Esophagus mucosa (tissue), 1 donor: ENCODE results near the gene TMEM191B. TPM values are rescaled to one million over a fixed set of nuclear protein-coding genes. Genes with fewer than 3 reads are reported as not detected.
"Not testable (repeated sequence)": the region's sequence is repeated elsewhere in the genome, so short reads cannot be mapped to it uniquely, and the experiment has no call there.

ENCODE experiments used
- ATAC-seq: fragments of 200-7000 bp; cut with Tn5 transposase; one replicate; pipeline ENCODE4 v1.9.1; 2020
- total RNA-seq: library from RNA; stranded (reverse); gene quantifications from one replicate; pipeline ENCODE4 v1.2.4, GENCODE V29; 2023
- donor health status: DM: yes; HTN: yes; CAD: no.

TMEM191B gene
- total RNA-seq, result 3.0 TPM

DNA sequence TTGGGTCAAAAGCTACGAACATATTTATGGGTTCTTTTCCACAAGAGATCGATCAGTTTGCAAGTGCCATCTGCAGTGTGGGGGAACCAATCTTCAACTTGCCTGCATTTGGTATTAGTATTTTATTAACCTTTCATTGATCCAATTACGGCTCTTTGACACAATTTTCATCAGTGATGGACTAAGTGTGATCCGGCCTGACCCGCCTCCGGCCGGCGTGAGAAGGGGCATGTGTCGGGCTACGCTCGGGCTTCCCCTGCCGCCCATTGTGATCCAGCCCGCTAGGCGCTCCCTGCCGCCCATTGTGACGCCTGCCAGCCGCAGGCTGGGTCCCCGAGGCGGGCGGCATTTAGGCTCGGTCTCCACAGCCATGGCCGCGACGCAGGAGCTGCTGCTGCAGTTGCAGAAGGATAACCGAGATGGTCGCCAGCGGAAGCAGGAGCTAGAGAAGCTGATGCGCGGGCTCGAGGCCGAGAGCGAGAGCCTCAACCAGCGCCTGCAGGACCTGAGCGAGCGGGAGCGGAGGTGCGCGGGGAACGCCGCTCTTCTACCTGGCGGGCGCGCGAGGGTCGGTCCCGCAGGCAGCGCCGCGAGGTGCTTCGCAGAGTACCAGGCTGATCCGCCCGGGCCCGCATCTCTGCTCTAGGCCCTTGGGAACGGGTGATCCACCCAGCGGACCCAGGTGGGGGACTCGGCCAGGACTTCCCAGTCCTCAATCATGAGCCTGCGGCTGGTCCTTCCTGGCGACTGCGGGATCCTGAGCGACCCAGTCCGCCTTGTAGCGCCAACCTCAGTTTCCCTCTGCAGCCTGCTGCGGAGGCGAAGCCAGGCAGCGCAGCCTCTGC lies at the start of gene TMEM191B:
Gene TMEM191B, plus strand, starts transcription at position 51 of the 845 bp plus-strand sequence. Its CDS starts 179 bp downstream, at position 230.
- ATAC-seq, result peak; percentile 16

DNA sequence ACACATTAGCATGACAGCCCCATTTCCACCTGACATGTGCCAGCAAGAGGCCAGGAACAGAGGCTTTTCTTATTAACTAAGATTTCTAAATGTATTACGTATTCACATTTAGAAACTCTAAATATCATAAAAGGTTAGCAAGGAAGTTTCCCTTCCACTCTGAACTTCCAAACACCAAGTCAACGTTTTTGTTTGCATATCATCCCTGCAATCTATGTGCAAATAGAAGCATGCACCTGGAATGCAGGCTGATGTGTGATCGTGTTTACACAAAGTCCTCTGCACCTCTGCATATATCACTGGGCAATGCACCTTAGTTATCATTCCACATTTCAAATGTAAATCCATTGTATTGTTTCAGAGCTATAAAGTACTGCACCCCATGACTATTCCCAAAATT lies 31.4 kb upstream of the TMEM191B start:
- ATAC-seq, result not testable (repeated sequence)

DNA sequence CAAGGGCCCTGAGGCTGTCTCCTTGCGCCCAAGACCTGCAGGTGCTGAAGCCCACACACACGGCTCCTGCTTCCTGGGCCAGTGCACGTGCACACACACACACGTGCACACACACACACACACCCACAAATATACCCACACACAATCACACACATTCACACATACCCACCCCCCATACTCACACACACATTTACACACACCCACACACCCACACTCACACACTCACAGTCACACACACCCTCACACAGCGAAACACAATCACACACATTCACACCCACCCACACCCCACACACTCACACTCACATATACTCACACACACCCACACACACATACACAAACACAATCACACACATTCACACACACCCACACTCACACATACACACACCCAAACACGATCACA lies 16.3 kb upstream of the TMEM191B start:
- not testable (repeated sequence) for ATAC-seq

DNA sequence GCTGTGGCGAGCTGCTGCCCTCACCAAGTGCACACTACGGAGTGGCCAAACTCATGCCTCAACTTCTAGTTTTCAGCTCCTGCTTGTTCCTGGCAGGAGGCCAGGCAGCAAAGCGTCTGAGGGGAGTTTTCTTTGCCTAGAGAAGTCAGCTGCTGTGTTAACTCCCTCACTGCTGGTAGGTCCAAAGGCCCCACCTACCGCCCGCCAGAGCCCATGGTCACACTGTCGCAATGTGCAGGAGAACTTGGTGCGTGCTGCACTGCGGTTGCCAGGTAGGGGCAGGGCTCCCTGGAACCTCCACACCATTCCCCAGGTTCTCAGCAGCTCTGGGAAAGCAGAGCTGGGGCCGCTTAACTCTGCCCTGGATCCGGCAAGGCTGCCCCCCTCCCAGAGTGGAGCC lies 15.2 kb upstream of the TMEM191B start:
- ATAC-seq, result not testable (repeated sequence)

DNA sequence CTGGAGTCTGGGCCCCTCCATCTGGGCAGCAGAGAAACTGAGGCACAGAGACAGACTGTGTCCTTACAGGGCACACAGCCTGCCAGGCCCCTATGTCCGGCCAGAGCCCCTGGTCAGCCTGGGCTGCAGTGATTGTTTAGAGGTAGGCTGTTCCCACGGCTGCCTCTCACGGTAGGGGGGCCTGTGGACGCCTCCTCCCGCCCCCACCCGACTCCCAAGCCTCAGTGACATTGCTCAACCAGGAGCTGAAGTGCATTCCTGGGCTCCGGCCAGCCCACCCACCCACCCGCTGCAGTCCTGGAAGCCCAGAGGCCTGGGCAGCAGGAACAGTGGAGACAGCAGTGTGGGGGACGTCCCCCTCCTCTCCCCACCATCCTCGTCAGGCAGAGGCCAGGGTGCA lies 14.1 kb upstream of the TMEM191B start:
- not testable (repeated sequence) for ATAC-seq

DNA sequence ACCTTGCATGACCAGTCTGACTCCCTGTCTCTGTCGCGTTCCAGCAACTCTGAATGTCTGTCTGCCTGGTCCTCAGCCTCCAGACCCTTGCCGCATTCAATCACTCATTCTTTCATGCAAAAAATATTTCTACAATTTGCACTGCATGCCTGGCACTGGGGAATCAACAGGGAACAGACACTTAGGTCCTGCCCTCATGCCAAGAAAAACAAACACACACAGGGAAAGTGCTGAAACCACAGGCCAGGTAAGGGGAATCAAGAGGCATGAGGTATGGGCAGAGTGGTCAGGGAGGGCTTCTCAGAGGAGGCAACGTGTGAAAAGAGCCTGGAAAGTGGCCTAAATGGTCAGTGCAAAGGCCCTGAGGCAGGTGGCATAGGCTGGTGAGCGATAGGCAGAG lies 9.5 kb upstream of the TMEM191B start, which contains the start of gene GGTLC3:
Gene GGTLC3, minus strand, starts transcription at position 101 of the 400 bp plus-strand sequence. CDS start 264 bp downstream, outside the sequence.
- ATAC-seq, result not testable (repeated sequence)

DNA sequence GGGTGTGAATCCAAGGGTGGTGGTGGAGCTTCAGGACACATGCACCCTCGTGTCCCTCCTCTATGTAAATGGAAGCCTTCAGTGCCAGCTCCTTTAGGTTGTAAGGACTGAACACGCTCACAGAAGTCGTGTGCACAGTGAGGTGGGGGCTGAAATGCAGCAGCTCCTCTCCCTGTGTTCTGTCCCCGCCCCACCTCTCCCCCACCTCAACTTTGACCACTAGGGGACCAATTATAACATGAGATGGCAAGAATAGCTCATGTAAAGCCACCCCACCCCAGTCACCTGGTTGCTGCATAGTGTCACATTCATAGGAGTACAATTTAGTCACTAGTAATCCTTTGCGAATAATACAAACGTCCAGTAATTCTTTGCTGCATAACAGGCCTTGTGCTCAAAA lies 4.8 kb upstream of the TMEM191B start:
- ATAC-seq, result not testable (repeated sequence)

DNA sequence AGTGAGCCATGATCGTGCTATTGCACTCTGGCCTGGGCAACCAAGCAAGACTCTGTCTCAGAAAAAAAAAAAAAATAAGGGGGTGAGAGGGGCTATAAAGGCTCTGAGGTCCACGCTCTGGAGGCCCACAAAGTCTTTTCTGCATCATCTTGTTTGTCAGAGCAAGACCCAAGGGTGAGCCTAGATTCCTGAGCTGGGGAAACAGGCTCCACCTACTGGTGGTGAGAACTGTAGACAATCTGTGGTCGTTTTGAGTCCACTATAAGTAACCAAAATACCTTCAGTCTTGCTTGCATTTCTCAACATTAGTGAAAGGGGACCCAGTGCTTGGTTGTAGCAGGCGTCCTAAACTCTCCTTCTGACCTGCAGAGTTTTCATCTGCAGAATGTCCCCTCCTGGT lies 4.3 kb upstream of the TMEM191B start:
- peak; percentile 39 for ATAC-seq

DNA sequence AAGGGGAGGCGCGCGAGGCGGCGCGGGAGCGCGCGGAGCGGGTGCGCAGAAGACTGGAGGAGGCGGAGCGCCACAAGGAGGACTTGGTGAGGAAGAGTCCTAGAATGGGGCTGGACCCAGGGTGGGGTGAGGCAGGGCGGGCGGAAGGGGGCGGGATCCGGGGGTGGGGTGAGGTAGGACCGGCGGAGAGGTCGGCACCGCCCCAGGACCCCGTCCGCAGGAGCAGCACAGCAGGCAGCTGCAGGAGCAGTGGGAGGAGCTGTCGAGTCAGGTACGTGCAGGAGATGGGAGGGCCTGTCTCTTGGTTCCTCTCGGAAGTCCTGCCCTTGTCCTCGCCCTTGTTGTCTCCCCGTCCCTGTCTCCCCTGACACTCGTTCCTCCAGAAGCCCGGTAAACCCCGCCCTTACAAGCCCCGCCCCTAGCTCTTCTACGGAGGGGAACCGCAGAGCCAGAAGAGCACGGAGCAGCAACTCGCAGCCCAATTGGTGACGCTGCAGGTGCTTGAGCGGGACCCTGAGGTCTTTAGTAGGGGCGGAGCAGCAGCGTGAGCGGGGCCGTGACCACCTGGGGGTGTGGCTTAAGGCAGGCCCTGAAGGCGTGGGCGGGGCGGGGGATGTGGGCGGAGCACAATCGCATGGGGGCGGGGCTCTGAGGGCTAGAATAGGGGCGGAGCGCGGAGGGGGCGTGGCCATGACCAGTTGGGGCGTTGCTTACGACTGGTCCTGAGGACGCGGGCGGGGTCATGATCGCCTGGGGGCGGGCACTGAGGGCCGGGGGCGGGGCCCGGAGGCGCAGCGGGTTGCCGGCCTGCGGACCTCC lies 1.2 kb downstream of the TMEM191B start:
- peak; percentile 95 for ATAC-seq

DNA sequence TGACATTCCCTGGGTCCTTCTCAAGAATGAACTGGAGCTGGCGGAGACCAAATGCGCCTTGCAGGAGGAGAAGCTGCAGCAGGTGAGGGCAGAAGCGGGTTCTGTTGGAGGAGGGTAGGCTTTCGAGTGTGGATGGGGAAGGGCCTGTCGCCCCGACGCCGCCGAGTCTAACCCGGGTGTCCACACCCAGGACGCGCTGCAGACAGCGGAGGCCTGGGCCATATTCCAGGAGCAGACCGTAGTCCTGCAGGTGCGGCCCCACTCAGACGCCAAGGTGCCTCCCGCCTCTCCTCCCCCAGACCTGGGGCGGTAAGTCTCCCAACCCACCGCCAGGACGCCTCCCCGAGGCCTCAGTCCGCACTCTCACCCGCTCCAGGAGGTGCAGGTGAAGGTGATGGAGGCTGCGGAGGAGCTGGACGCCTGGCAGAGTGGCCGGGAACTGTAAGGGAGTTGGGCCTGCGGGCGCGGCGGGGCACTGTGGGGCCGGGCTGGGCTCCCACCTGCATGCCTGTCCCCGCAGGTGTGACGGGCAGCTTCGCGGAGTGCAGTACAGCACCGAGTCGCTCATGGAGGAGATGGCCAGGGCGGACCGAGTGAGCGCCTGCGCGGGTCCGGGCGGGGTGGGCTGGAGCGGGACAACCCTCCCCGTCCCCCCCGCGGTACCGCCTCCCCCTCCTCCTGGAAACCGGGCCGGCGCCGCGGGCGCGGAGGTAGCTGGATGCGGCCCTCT lies 2.0 kb downstream of the TMEM191B start:
- peak; percentile 33 for ATAC-seq

DNA sequence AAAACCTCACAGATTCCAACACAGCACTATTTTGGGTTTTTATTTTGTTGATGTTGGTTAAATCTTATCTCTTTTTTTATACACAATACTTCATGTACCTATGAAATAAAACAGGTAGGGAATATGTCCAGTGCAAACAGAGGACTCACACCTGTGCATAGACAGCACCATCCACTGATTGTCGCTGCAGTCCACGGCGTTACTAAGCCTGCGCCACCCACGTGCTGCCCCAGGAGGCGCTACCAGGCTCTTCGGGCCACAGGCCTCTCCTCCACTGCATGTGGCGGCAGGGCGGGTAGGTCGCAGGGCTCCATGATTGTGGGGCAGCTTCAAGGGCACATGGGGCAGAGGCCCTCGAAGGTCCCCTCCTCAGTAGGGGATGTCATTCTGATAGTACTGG lies 6.0 kb downstream of the TMEM191B start:
- ATAC-seq, result not testable (repeated sequence)

DNA sequence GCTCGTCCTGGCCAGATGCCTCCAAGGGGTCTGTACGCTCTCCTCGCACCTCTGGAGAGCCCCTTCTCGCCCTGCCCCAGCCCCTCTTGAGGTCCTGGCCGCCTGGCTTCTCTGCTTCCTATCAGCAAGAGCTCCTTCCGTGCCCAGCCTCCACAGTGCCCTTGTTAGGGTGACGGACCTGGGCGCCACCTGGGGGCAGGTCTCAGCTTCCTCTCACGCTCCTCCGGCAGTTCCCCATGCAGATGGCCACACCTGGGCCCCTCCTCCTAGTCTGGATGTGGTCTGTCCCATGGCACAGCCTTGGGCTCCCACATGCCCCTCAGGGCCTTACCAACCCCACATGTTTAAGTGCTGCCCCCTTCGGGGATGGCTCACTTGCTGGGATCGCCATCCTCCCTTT lies 6.7 kb downstream of the TMEM191B start:
- ATAC-seq, result peak; percentile 5

DNA sequence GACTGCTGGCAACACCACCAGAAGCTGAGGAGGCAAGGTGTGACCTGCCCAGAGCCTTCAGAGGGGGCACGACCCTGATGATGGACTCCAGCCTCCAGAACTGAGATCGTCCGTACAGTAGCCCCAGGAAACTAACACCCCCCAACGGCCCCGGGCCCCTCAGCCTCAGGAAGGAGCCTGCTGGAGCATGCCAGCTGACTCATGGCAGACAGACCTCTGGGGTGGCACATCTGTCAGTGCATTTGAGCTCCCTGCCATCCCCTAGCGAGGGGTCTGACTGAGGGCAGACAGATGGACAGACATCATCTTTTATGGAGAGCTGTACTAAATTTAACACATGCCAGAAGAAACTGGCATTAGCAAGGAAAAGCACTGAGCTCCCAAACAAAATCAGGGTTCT lies 12.4 kb downstream of the TMEM191B start:
- ATAC-seq, result not testable (repeated sequence)

DNA sequence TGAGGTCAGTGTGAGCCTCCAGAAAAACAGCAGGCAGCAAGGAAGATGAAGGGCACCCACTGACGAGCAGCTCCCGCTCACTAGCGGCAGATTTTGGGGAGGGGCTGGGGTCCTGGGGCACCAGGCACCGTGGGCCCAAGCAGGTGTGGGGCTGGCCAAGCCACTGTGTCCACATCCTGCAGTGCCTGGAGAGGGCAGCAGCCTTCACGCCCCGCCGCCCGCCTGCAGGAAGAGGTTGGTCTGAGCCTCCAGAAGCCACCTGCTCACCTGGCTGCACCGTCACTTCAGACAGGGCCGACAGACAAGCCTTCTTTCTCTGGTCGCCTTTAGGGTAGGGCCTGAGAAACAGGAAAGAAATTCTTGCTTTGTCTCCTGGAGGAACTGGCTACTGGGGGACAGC lies 15.8 kb downstream of the TMEM191B start:
- peak; percentile 50 for ATAC-seq

DNA sequence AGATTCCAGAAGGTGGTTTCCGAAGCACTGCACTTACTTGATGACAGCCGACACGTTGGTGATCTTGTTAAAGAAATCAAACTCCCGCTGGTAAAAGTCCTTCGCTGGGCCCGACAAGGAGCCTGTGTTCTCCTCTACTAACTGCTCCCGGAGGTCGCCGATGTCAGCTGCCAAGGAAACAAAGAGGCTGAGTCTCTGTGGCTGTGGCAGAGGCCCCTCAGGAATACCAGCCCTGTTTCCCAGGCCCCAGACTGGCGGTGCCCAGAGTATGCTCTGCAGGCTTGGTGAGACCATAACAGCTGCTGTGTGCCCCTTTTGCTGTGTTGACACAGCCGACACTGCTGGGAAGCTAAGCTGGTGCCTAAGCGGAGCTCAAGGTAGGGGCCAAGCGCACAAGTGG lies 17.0 kb downstream of the TMEM191B start:
- not testable (repeated sequence) for ATAC-seq

DNA sequence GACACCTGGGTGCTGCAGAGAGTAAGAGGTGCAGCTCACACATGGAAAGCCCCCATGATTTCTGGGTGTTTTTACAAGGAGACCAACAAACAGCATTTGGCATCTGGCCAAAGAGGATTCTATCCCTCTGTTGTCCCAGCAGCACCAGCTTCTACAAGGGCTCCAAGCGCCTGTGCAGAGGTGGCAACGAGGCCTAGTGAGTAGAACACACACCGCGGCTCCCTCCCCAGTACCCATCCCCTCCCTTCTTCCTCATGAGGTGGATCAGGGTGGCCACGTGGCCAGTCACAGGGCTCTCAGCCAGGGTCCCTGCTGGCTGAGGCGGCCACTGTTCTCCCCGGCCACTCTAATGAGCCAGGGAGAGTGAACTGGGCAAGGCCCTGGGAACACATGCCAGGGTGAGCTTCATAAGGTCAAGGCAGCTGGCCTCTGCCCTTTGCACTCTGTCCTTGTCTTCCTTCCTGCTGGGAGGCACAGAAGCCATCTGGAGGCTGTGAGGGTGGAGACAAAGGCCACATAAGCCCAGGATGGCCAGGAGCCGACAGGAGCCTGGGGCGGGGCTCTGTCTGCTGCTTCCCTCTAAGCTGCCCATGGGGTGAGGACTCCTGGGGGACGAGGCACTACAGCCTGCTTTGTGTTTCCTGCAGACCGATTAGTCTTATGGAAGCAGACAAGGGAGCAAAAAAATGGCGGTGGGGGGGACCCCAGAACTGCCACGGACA lies 22.0 kb downstream of the TMEM191B start:
- ATAC-seq, result not testable (repeated sequence)

DNA sequence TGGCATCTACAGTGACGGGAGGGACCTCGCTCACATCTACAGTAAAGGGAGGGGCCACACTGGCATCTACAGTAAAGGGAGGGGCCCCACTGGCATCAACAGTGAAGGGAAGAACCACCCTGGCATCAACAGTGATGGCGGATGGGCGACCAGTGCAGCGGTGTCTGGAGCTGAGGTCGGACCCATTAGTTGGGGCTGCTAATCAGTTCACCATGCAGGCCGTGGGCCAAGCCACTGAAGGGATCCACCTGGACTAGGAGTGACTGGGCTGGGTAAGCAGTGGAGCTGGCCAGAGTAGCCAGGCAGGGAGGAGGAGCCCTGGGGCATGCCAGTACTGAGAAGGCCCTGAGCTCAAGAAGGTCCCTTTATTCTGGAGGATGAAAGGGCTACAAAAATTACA lies 23.4 kb downstream of the TMEM191B start:
- not testable (repeated sequence) for ATAC-seq

DNA sequence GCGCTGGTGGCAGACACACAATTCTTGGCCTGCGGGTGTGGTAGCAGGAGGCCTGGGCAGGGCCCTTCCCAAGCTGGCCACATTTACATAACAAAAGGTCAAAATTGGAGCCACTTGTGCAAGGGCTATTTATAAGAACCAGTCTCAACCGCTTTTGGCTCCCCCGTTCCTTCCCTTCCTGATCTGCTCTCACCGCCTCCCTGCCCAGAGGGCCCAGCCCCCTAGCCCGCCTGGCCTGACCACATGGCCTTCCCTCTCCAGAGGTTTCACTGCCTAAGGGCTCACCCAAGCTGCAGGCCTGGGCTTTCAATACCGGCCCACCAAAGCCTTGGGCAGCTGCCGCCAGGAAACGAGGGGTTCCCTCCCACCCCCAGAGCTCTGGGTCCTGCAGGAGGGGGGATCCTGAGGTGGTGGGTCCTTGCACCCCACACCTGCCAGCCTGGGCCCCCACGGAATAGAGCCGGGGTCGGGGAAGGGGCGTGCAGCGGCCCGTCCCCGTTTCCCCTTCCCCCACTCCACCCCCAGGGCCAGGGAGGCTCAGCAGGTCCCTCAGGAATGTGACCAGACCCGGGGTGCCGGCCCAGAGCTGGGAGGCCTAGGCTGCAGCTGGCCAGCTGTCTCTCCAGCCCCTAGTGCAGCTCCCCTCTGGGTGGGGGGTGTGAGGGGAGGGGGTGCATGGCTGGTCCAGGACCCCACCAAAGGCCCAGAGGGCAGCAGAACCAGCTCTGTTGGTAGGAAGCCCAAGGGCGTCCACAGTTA lies 25.4 kb downstream of the TMEM191B start:
- ATAC-seq, result peak; percentile 36

DNA sequence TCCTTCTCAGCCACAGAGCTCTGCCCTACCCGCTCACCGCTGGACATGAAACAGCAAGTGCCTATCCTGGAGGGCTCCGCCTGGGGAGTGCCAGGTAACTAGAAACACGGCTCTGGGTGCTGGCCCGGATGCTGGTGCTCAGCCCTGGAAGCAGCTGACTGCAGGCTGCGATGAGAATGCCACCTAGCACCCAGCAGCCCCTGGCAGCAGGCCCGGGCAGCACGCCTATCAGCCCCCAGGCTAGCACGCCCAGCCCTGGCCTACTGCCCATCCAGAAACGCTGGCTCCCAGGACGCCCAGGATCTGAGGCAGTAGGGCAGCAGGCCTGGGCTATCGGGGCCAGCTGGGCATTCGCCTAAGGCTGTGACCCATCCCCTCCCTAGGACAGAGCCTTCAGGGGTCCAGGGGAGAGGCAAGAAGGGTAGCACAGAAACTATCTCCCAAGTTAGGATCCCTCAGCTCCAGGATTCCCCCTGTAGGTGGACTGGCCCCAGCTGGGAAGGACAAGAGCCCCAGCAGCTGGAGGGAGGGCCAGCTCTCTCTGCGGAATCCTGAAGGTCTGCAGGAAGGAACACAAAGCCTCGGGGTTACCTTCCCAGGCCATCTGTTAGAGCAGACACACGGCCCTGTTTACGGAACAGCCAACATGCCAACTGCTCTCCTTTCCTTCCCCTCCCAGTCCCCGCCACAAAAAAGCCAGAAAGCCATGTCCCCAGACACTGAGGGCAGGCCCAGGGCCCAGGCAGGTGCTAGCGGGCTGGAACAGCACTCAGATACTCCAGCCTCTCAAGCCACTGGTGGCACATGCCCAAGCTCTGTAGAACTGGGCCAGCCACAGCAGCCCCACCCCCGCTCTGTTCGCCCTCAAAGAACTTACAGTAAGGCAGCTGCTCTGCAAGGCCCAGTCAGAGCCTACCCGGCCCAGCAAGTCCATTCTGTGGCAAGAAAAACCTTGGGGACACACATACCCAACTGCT lies 27.0 kb downstream of the TMEM191B start:
- ATAC-seq, result peak; percentile 77

DNA sequence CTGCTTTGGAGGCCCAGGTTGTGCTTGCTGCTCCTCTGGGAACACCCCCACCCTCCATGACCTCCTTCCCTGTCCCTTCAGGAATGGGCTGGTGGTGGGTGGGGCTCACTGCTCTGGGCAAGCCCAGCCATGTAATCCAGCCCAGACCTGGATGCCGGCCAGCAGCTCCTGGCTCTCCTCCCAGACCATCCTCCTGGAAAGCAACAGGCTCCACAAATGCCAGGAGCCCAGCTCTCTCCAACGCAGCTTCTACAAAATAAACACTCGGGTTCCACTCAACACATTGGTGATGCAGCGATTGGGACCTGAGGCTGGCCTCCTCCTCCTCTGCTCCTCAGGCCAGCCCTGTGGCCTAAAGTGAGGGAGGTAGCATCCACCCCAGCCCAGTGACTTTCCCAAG lies 30.9 kb downstream of the TMEM191B start:
- peak; percentile 59 for ATAC-seq
